ENCODE results near the gene SENP7.
A peak's percentile ranks its signal among the peaks of the same experiment; 100 is the strongest.
"Not testable (repeated sequence)": the region's sequence is repeated elsewhere in the genome, so short reads cannot be mapped to it uniquely, and the experiment has no call there.

SENP7 gene, protein sequence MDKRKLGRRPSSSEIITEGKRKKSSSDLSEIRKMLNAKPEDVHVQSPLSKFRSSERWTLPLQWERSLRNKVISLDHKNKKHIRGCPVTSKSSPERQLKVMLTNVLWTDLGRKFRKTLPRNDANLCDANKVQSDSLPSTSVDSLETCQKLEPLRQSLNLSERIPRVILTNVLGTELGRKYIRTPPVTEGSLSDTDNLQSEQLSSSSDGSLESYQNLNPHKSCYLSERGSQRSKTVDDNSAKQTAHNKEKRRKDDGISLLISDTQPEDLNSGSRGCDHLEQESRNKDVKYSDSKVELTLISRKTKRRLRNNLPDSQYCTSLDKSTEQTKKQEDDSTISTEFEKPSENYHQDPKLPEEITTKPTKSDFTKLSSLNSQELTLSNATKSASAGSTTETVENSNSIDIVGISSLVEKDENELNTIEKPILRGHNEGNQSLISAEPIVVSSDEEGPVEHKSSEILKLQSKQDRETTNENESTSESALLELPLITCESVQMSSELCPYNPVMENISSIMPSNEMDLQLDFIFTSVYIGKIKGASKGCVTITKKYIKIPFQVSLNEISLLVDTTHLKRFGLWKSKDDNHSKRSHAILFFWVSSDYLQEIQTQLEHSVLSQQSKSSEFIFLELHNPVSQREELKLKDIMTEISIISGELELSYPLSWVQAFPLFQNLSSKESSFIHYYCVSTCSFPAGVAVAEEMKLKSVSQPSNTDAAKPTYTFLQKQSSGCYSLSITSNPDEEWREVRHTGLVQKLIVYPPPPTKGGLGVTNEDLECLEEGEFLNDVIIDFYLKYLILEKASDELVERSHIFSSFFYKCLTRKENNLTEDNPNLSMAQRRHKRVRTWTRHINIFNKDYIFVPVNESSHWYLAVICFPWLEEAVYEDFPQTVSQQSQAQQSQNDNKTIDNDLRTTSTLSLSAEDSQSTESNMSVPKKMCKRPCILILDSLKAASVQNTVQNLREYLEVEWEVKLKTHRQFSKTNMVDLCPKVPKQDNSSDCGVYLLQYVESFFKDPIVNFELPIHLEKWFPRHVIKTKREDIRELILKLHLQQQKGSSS

DNA sequence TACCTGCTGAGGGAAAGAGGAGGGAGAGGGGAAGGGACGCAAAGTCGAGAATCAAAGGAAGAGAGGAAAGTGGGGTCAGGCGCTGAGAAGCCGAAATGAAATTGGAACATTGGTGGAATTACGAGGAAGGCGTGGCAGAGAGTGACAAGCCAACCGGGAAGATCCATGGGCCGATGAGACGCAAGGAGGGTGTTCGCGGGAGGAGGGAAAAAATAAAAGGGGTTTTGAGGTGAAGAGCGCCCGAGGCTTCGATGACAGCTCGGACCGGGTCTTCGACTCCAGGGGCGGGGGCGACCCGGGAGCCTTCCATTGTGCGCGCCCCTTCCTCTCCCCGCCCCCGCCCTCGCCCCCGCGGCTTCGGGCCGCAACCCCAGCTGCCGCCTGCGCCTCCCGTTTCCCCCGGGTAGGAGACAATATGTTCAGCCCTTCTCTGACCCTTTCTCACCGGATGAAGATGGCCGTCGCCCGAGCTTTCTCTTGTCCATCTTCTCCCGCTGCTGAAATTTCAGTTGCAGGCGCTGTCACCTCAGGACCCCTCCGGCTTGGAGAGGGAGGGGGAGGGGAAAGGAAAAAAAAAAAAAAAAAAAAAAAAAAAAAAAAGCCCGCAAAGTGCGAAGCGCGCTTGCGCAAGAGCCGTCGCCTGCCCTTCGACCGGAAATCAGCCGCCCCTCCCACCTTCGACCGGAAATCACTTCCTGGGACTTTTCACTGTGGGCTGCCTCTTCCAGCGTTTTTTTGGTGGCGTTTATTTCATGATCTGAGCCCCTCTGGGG is at the start of gene SENP7:
SENP7 (minus strand) TSS at position 567 of the 773 bp plus-strand sequence; CDS start at position 485, 82 bp downstream.
- DNase-seq (ENCODE audit: low spot score), result peak; percentile 85

DNA sequence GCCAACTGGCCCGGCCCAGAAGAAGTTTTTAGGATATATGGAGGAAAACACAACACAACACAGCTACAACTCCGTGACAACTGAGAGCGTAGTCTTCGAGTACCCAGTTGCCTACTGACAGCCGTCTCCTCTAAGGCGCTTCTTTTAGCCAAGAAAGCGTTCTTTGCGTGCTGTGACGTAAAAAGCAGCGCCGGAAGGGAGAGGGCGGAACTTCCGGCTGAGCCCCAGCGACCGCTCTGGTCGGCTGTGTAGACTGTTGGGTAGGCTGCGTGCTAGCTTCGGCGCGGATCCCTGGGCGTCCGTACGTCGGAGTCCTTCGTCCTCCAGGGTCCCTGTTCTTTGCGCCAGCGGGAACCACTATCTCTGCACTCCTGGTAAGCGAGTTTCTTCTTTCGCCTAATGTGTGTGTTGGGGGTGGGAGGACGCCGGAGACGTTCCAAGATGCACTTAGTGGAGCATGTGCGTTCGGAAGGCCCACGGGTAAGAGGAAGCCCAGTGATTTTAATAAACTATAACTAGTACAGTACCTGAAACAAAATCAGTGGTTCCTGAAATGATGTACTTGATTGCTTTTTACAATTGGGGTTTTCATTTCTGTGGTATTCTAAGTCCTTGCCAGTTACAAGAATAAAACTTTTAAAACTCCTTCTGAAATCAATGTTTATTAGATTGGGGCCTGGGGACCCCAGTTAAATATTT is 48.8 kb upstream of the SENP7 start, which contains the start of gene TRMT10C:
TRMT10C (plus strand) TSS at position 239 of the 699 bp plus-strand sequence. CDS start 2,914 bp downstream, outside the sequence.
- peak; percentile 94 for DNase-seq (ENCODE audit: low spot score)

DNA sequence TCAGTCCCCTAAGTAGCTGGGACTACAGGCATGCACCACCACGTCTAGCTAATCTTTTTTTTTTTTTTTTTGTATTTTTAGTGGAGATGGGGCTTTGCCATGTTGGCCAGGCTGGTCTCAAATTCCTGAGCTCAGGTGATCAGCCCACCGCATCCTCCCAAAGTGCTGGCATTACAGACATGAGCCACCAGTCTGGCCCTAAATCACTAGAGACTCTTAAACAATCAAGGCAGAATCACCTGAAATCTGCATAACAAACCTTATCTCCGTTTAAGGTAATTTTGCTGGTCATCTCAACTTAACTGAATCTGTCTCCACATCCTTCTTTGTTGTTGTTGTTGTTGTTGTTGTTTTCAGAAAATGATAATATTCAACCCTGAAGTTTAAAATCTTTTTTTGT is 43.1 kb upstream of the SENP7 start:
- DNase-seq (ENCODE audit: low spot score), result no peak

DNA sequence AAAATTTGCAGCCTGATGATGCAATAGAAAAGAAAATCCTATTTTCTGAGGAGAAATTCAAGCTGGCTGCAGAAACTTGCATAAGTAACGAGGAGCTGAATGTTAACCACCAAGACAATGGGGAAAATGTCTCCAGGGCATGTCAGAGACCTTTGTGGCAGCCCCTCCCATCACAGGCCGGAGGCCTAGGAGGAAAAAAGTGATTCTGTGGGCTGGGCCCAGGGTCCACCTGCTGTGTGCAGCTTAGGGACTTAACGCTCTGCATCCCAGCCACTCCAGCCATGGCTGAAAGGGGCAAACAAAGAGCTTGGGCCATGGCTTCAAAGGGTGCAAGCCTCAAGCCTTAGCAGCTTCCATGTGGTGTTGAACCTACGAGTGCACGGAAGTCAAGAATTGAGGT is 40.4 kb upstream of the SENP7 start:
- not testable (repeated sequence) for DNase-seq (ENCODE audit: low spot score)

DNA sequence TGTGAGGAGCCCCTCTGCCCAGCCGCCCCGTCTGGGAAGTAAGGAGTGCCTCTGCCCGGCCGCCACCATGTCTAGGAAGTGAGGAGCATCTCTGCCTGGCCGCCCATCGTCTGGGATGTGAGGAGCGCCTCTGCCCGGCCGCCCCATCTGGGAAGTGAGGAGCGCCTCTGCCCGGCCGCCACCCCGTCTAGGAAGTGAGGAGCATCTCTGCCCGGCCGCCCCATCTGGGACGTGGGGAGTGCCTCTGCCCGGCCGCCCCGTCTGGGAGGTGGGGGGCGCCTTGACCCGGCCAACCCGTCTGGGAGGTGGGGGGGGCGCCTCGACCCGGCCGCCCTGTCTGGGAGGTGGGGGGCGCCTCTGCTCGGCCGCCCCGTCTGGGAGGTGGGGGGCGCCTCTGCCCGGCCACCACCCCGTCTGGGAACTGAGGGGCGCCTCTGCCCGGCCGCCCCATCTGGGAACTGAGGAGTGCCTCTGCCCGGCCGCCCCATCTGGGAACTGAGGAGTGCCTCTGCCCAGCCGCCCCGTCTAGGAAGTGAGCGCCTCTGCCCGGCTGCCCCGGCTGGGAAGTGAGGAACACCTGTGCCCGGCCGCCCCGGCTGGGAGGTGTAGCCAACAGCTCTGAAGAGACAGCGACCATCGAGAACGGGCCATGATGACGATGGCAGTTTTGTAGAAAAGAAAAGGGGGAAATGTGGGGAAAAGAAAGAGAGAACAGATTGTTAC is 38.5 kb upstream of the SENP7 start:
- DNase-seq (ENCODE audit: low spot score), result not testable (repeated sequence)

DNA sequence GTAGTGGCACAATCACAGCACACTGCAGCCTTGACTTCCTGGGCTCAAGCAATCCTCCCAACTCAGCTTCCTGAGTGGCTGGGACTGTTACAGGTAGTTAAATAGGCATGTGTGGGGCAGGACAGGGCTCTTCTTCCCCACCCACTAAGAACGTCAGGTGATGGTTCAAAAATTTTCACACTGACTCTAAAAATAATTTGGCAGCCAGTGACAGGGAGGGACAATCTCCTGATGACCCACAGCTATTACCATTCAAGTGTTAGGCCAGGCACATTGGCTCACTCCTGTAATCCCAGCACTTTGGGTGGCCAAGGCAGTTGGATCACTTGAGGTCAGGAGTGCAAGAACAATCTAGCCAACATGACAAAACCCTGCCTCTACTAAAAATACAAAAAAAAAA is 36.5 kb upstream of the SENP7 start:
- no peak for DNase-seq (ENCODE audit: low spot score)

DNA sequence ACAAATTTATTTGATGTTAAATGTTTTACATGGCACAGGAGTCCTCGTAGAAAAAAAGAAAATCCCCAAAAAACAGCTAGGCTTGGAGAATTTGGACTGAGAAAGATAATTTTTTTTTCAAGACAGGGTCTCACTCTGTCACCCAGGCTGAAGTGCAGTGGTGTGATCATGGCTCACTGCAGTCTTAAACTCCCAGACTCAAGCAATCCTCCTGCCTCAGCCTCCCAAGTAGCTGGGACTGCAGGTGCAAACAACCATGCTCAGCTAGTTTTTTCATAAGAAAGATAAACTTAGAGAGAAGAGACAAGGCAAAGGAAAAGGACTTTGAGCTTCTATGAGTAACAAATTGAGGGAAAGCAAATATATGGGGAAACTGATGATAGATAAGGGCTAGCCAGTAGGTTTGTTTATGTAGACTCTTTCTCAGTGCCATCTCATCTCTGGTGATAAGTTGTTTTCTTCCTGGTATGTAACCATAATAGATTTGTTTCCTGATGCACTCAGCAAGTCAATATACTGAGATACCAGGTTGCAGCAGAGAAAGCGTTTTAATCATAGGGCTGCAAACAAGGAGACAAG is 35.6 kb upstream of the SENP7 start:
- DNase-seq (ENCODE audit: low spot score), result no peak

DNA sequence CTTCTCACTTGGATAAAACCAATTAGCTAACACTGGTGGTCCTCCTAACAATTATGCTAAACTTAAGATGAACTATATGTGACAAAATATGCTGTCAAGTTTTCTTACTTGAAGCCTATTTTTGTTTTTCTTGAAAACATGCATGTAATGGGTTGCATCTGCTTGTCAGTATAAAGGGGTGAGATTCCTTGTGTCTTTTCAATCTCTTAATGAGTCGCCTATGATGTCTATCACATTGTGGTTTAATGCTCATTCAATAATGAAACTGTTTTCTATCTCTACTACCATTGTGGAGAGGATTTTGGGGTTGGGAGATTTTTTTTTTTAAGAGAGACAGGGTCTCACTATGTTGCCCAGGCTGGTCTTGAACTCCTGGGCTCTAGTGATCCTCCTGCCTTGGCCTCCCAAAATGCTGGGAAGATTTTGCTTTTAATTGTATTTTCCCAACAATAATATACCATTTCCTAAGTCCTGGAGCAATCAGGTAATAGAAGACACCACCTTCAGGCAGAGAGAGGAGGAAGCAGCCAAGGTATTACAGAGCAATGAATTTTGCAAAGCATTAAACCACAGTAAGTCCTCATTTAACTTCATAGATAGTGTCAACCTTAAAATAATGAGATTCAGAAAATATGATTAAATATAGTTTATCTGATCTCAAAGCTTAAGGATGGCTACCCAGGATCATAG is 31.3 kb upstream of the SENP7 start:
- DNase-seq (ENCODE audit: low spot score), result no peak

DNA sequence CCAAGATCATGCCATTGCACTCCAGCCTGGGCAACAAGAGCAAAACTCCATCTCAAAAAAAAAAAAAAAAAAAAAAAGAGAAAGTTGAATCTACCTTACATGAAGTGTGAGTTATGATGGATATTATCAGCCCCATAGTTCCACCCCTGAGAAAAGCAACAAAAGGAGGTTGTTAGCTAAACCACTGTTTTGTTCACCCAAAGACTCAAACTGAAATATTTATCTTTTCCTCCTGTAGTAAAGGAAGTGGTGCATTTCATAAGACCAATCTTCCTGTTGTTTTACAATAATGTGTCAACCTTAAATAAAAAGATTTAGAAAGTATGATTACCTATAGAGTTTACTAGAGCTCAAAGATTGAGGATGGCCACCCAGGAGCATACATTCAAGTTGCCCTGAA is 29.9 kb upstream of the SENP7 start:
- DNase-seq (ENCODE audit: low spot score), result no peak

DNA sequence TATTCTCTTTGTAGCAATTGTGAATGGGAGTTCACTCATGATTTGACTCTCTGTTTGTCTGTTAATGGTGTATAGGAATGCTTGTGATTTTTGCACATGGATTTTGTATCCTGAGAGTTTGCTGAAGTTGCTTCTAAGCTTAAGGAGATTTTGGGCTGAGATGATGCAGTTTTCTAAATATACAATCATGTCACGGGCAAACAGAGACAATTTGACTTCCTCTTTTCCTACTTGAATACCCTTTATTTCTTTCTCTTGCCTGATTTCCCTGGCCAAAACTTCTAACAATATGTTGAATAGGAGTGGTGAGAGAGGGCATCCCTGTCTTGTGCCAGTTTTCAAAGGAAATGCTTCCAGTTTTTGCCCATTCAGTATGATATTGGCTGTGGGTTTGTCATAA is 23.9 kb upstream of the SENP7 start:
- DNase-seq (ENCODE audit: low spot score), result not testable (repeated sequence)

DNA sequence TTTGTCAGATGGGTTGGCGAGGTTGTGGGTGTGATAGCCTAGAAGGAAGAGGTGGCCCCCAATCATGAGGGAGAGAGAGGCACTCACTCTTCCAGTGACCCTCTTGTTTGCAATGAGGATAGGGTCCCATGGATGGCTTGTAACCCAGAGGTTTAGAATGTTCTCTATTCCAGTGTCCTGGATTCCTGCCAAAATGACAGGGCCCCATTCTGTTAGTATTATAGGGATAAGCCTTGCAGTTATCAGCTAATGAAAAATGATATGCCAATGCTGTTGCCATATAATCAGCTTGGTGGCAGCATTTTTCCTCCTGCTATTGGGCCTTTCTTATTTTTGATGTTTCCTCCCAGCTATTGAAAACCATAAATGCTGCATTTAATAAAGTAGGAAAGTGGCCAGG is 23.3 kb upstream of the SENP7 start:
- DNase-seq (ENCODE audit: low spot score), result no peak

DNA sequence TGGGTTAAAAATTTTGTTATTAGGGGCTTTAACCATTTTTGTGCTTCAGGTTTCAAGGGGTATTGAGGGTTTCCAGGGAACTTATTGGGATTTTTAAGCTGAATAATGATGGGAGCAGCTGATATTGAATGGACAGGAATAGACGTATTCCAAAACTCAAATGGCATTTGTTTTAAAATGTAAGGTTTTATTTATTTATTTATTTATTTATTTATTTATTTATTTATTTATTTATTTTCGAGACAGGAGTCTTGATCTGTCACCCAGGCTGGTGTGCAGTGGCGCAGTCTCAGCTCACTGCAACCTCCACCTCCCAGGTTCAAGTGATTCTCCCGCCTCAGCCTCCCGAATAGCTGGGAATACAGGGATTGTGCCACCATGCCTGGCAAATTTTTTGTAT is 22.2 kb upstream of the SENP7 start:
- DNase-seq (ENCODE audit: low spot score), result no peak

DNA sequence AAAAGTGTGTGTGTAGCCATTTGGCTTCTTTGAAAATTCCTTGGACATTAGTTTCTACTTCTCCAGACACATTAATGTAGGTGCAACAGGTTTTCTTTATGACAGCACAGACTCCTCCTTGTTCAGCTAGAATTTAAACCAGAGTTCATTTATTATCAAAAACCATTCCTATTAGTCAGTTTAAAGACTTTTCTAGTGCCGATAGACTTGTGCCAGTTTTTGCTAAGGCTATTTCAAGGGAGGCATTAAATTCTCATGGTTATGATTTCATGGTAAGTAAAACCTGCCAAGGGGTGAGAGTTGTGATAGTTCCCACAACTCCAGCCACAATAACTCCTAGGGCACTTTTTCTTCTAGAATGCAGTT is 20.6 kb upstream of the SENP7 start:
- no peak for DNase-seq (ENCODE audit: low spot score)

DNA sequence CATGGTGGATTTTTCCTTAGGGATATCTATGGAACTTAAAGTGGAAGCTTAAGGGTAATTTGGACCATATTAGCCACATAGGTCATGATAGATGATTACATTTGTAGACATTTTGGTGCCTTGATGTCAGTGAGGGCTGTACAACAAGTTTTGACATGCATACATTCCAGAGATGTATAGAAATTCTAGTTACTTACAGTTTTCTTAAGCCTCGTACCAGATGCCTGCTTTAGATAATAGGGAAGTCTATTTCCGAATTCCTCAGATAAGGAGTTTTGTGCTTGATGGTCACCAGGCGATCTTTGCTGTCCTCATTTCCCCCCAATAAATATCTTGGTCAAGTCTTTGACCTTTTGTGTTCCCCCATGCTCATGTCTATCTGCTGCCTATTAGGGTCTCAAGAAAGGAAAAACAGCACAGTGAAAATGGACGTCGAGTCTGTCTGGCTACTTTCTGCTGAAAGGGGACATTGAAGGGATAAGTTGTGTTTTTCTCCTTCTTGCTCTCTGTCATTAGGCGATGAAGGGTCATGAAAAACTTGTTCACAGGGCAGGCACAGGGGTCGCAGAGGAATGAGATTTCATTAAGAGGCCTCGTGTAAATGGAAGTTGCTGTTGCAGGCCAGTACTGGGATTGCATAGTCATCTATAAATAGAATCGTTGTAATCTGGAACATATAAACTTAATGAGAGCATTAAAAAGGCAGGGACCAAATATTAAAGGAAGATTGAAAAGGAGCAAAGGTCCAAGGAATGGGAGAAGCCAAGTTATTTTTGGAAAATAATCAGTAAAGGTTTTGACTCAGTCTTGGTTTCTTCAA is 20.0 kb upstream of the SENP7 start:
- DNase-seq (ENCODE audit: low spot score), result no peak

DNA sequence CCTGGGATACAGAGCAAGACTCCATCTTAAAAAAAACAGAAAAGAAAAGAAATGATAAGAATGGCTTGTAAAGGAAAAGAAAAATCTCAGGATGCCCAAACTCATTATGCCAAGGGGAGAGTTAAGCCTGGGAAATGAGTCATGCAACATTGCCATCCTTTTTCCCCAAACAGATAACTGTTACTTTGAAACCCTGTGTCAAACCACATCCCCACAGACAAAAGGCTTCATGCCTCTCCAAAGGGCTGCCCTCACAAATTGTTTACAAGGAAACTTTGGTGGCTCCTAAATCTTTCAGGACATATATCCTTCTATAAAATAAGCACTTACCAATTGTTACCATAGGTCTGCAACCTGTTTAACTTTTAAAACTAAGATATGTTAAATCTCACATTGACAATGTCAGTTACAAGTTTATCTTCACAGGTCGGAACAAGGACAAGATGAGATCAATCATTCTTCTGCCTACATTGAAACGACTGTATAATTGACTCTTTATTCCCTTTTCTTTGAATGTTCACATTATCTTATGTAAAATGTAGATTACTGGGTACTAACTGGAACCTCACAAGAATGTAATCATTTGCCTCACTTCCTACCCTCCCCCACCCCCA is 18.6 kb upstream of the SENP7 start:
- DNase-seq (ENCODE audit: low spot score), result no peak

DNA sequence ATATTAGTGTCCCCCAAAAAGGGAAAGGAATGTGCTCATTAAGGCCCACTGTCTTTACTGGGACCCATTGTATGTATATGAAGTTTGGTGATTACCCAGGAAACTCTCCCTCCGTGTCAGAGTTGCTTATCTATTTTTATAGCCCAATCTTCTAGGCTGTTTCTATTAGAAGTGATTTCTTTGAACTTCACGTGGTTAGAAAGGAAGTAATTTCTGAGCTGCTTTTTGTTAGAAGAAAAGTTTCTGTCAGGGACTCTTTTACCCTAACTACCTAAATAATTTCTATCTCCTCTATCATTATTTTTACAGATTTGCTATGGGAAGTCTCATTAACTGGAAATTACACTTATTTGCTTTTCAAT is 17.7 kb upstream of the SENP7 start:
- DNase-seq (ENCODE audit: low spot score), result no peak

DNA sequence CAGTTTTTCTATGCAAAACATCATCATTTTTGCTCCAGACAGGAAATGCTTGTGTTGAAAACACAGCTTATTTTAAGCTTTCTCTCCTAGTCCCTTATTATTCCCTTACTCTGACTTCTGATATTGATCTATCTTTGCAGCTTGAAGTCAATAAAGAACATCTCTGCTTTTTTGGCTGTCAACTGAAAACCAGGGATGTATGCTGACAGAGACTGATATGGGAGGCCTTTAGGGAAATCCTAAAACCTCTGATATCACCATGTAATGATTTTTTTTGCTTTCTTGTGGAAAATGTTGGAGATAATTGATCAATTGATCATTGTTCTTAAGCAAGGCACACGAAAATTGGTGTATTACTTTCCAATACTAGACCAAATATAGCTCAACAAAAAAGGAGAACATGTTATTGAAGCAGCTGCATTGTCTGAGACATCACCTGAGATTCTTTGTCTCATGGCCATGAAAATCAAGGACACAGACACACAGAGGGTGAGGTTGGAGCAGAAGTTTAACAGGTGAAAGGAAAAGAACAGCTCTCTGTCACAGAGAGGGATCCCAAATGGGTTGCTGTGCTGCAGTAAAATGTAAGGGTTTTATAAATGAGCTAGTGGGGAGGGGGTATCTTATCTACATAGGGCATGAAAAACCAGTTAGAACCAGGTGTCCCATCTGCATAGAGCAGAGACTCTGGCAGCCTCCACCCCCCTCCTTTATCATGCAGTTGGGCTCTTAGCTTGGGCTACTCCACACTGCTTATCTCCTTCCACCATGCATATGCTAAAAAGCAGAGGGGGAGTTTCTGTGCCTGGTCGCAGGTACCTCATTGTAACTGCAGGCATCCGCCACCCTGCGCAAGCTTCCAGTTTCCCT is 17.0 kb upstream of the SENP7 start:
- peak; percentile 87 for DNase-seq (ENCODE audit: low spot score)

Measured in hematopoietic multipotent progenitor cell treated with erythropoietin and hydrocortisone succinate and interleukin-3 and kit ligand, for 15 days (in vitro differentiated cells).